Glutamatergic neuron (in vitro differentiated cells): ENCODE measurements around the gene EGFL7. TPM values are rescaled to one million over a fixed set of nuclear protein-coding genes. Genes with fewer than 3 reads are reported as not detected.

Experiments used
- DNase-seq: peaks from one replicate; pipeline ENCODE4 v3.0.0; 2022
- H3K27ac Mint-ChIP-seq: one replicate; pipeline ENCODE4 v1.8.0; 2020; ENCODE audit warnings: mild to moderate bottlenecking, mixed read lengths, inconsistent platforms; ENCODE audit not compliant: unreplicated experiment
- H3K27me3 Mint-ChIP-seq: one replicate; pipeline ENCODE4 v1.8.0; 2020; ENCODE audit warnings: mild to moderate bottlenecking, moderate library complexity, mixed read lengths, inconsistent platforms; ENCODE audit not compliant: unreplicated experiment
- H3K36me3 Mint-ChIP-seq: one replicate; pipeline ENCODE4 v1.8.0; 2020; ENCODE audit warnings: mild to moderate bottlenecking, mixed read lengths, inconsistent platforms; ENCODE audit not compliant: unreplicated experiment
- H3K4me1 Mint-ChIP-seq: one replicate; pipeline ENCODE4 v1.8.0; 2020; ENCODE audit warnings: mild to moderate bottlenecking, low read depth, mixed read lengths, inconsistent platforms; ENCODE audit not compliant: unreplicated experiment
- H3K4me3 Mint-ChIP-seq: one replicate; pipeline ENCODE4 v1.8.0; 2020; ENCODE audit warnings: mild to moderate bottlenecking, mixed read lengths, inconsistent platforms; ENCODE audit not compliant: unreplicated experiment
- H3K9me3 Mint-ChIP-seq: one replicate; pipeline ENCODE4 v1.8.0; 2020; ENCODE audit warnings: mild to moderate bottlenecking, moderate library complexity, mixed read lengths, inconsistent platforms; ENCODE audit not compliant: unreplicated experiment
- total RNA-seq: library from RNA; stranded (reverse); fragmentation: NEBNext Ultra II Directional; extraction: Animal tissue kit (Norgen Biotek cat#: 25700); gene quantifications from one replicate; pipeline ENCODE4 v1.2.1, GENCODE V29; 2021; ENCODE audit not compliant: unreplicated experiment
- TF ChIP-seq, protein P1 (sequence below): fragments of 200-600 bp; sonication (generic); IDR thresholded peaks from one replicate; pipeline ENCODE4 v1.5.0; 2021; ENCODE audit not compliant: partially characterized antibody, unreplicated experiment

The EGFL7 gene
- total RNA-seq, 1 donor from 2014 or later: 8.1 TPM

DNA sequence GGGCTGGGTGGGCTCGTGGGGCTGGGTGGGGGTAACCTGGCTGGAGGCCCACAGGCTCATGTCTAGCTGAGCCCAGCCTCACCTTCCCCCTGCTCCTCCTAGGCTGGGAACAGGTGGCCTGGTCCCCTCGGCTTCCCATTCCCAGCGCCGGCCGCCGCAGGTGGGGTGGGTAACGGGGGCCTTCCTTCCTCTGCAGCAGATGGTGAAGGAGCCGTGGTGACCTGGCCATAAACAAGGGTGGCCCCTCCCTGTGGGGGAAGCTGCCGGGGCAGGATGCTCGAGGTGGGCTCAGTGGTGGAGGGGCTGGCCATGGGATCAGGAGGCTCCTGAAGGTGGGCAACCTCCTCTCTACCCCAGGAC is 41.0 kb upstream of the EGFL7 start:
- TF ChIP-seq, protein P1, sequence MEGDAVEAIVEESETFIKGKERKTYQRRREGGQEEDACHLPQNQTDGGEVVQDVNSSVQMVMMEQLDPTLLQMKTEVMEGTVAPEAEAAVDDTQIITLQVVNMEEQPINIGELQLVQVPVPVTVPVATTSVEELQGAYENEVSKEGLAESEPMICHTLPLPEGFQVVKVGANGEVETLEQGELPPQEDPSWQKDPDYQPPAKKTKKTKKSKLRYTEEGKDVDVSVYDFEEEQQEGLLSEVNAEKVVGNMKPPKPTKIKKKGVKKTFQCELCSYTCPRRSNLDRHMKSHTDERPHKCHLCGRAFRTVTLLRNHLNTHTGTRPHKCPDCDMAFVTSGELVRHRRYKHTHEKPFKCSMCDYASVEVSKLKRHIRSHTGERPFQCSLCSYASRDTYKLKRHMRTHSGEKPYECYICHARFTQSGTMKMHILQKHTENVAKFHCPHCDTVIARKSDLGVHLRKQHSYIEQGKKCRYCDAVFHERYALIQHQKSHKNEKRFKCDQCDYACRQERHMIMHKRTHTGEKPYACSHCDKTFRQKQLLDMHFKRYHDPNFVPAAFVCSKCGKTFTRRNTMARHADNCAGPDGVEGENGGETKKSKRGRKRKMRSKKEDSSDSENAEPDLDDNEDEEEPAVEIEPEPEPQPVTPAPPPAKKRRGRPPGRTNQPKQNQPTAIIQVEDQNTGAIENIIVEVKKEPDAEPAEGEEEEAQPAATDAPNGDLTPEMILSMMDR: no peak
- H3K27me3 Mint-ChIP-seq: peaks cover 4% of the 10 kb centered on the region
- no peaks in the 10 kb centered on the region for H3K4me1 Mint-ChIP-seq
- no peak overlapping the region for H3K4me3 Mint-ChIP-seq
- no peaks in the 10 kb centered on the region for H3K36me3 Mint-ChIP-seq
- H3K27ac Mint-ChIP-seq: no peak overlapping the region
- H3K9me3 Mint-ChIP-seq: peaks cover 2% of the 10 kb centered on the region
- no peak for DNase-seq

DNA sequence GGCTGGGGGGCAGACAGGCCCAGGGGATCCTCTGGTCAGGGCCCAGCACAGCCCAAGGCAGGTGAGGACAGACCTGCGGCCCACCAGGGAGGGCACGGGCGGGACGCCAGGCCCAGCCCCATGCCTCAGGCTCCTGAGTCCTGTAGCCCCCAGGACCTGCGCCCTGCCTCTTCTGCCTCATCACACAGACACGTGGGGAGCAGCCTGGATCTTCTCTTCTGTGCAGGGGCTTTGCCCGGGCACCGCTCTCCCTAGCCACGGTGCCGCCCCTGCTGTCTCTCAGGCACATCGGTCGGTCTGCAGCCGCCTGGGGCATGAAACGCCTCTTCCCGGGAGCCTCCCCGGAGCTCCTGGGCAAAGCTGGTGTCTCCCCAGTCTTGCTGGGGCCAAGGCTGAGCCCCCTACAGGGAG is 40.2 kb upstream of the EGFL7 start:
- TF ChIP-seq, protein P1: no peak
- no peak overlapping the region for H3K4me3 Mint-ChIP-seq
- H3K9me3 Mint-ChIP-seq: peaks cover 4% of the 10 kb centered on the region
- H3K27ac Mint-ChIP-seq: no peak overlapping the region
- peaks cover 4% of the 10 kb centered on the region for H3K27me3 Mint-ChIP-seq
- peaks cover 3% of the 10 kb centered on the region for H3K4me1 Mint-ChIP-seq
- peak; percentile 15 for DNase-seq
- no peaks in the 10 kb centered on the region for H3K36me3 Mint-ChIP-seq

DNA sequence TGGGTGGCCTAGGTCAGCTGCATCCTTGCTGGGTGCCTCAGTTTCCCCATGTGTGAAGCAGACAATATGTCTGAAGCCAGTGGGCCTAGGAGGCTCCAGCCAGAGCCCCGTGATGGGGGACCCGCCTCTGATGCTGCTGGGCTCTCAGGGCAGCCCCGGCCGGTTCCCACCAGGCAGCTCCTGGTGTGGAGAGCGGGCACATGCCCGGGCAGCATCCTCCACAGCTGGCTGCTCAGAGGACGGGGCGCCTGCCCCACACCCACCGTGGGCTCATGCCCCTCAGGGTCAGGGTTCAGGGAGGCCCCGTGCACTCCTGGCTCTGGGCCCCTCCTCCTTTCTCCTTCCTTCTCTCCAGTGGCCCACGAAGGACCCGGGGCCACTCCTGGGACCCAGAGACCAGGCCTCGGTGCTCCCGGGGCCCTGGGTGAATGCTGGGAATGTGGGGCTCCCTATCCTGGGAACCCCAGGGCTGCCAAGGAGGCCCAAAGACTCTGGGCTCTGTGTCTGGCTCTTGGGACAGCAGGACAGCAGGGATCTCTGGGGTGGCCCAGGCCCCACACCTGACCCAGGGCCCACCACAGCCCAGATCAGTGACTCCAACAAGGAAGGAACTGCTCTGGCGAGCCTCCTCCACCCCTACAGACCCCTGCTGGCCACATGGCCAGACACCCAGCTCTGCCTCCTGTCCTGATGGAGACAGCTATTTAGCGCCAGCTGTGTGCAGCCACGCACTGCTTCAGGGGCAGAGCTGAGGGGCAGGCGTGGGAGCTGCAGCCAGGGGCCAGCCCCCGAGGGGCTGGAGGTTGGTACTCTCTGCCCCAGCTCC is 39.5 kb upstream of the EGFL7 start:
- peaks cover 6% of the 10 kb centered on the region for H3K27me3 Mint-ChIP-seq
- no peak for DNase-seq

DNA sequence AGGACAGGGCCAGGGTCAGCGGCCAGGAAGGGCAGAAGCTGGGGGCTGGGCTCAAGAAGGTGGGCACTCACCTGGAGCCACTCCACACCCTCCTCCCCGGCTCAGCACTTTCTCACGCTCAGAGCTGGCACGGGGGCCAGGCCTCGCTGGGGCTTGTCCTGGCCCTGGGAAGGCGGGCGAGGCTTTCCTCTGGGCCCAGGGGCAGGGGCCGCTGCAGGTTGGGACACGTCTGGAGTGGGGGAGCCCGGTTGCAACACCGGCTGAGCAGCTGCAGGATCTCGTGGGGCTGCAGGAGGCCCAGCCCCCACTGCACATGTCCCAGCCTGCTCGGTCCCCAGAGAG is 38.9 kb upstream of the EGFL7 start:
- no peak for DNase-seq
- TF ChIP-seq, protein P1: no peak
- no peak overlapping the region for H3K27ac Mint-ChIP-seq
- H3K4me1 Mint-ChIP-seq: peaks cover 10% of the 10 kb centered on the region
- H3K9me3 Mint-ChIP-seq: peaks cover 4% of the 10 kb centered on the region
- H3K36me3 Mint-ChIP-seq: no peaks in the 10 kb centered on the region
- H3K27me3 Mint-ChIP-seq: peaks cover 6% of the 10 kb centered on the region
- H3K4me3 Mint-ChIP-seq: no peak overlapping the region

More for the DNA sequence above, 39.5 kb upstream of the EGFL7 start:
- Mint-ChIP-seq H3K36me3 (no peaks in the 10 kb centered on the region), H3K4me1 (peaks cover 6% of the 10 kb centered on the region), H3K4me3 (no peak overlapping the region), H3K27ac (no peak overlapping the region), H3K9me3 (peaks cover 4% of the 10 kb centered on the region)
- TF ChIP-seq, protein P1: no peak

DNA sequence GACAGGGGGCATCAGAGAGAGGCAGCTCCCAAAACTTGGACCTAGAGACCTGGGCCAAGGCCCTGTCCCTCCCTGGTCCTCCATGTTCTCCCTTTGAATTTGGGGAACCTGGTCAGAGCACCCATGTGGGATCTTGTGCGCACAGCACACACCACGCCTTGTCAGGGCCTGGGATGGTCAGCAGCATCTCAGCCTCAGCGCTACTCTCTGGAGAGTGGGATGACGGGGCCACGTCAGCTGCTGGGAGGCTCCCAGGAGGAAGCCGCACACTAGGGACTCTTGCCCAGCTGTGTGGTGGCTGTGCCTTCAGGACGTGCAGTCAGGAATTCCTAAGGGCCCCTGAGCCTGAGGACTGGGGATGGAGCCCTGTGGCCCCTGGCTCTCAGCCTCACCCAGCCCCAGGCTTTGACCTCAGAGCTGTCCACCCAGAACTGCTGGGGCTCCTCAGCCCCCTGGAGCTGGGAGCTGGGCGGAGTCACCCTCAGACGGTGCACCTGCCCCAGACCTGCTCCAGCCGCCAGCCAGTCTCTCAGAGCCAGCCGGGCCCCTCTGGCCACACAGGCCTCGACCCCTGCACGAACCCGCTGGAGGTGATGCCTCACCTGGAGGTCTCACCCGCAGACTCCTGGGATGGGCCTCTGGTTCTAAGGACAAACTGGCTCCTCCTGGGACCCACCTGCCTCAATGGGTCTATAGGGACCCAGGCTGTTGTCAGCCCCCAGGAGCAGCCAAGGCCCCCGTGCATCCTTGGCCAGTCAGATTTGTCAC is 38.3 kb upstream of the EGFL7 start:
- Mint-ChIP-seq H3K36me3 (no peaks in the 10 kb centered on the region), H3K27ac (no peak overlapping the region), H3K4me1 (peaks cover 10% of the 10 kb centered on the region), H3K9me3 (peaks cover 4% of the 10 kb centered on the region), H3K27me3 (peaks cover 6% of the 10 kb centered on the region), H3K4me3 (no peak overlapping the region)
- no peak for DNase-seq
- TF ChIP-seq, protein P1: no peak
